Right forelimb (tissue), 1 donor: ENCODE results near the gene TBXAS1.

Experiments used
- DNase-seq: peaks from one replicate; pipeline ENCODE4 v3.0.0-alpha.2; 2018

TBXAS1 gene

DNA sequence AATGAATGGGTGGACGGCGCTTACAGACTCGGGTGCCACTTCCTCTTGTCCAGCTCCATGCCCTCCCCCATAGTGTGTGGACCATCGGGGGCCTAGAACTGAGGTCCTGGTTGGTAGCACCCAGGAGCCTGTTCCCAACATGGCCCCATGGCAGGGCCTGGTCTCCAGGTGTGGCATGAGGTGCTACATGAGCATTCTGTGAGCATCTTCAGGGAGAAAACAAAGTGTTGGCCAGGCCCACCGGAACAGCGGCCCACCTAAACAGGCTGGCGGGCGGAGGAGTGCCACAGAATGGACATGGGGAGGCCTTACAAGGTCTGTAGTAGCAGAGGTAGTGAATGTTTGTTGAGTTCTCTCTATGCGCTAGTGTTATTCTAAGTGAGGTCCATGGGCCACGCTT lies 156.7 kb downstream of the TBXAS1 start:
- no peak for DNase-seq

DNA sequence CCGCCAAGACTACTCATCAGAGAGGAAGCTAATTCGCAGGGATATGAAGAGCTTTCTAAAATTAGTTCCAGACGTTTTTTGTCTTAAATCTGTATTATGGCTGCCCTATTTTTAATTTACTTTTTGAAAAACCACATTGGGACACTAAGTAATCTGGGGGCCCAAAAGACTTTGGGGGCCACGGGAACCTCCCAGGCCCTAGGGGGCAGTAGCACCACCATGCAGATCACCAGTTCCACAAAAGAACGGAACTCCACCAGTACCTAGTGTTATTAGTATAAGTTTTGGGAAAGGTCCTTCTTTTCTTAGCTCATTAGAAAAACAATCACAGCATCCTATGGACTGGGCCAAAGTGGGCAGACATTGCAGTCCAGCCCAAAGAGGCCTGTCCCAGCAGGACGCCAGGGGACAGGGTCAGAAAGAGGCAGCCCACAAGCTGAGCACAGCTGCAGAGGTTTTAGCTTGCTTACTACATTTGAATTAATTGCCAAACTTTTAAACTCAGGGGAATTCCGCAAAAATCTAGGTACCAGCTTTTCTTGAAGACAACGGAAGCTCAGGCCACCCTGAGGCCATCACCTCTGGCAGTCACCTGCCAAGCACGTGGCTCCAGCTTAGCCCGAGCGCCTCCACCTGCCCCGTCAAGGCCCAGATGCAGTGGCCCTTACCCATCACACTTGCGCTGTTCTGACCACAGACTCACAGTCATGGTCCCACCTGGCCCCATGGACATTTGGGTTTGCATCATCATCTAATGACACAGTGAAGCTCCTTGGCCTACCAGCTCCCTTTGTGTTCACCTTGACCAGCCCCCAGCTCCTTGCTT lies 158.8 kb downstream of the TBXAS1 start:
- DNase-seq: no peak

DNA sequence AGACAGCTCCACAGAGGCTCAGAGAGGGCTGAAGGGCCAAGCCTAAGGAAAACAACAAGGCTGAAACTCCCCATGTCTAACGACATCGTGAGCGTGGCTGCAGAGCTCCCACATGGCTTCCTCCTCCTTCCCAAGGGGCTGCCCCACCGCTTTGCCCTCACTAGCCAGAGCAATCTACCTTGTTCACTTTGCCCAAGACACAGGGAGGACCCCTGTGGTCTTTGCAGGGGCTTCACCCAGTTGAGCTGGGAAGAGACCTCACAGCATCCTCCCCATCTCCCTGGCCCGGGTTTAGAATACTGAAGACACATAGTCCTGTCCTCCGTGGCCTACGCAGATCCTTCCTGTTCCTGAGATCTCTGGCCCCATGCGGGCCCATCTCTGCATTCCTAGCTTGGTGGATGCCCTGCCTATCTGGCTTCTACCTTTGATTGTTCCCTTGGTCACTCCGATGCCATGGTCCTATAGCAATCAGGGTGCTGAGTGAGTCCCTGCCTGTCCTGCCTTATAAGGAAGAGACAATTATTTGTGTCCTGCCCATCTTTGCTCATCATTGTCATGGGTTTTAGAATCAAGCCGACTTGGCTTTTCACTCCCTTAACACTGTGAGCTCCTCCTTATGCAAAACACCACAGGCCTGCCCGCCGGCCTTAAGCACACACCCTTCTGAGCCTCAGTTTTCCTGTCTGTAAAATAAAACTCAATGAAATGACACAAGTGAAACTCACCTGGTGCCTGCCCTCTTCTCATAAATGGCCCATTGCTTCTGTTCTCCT lies 160.5 kb downstream of the TBXAS1 start:
- DNase-seq: no peak

DNA sequence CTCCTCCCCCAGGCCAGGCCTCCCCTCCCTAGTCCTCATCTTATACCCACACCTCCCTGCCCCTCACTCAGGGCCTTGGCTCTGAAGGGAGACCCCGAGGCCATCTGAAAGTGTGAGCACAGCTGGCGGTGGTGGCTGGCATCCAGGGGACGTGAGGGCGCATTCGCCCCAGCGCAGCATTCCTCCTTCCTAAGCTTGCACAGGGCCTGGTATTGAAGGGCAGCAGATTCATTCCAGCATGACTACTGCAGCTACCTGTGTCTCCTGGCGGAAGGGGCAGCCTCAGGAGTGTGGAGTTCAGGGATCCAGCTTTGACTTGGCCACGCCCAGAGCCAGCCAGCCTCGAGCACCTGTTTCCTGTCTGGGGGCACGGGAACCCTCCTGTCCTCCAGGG lies 161.1 kb downstream of the TBXAS1 start:
- DNase-seq: no peak

DNA sequence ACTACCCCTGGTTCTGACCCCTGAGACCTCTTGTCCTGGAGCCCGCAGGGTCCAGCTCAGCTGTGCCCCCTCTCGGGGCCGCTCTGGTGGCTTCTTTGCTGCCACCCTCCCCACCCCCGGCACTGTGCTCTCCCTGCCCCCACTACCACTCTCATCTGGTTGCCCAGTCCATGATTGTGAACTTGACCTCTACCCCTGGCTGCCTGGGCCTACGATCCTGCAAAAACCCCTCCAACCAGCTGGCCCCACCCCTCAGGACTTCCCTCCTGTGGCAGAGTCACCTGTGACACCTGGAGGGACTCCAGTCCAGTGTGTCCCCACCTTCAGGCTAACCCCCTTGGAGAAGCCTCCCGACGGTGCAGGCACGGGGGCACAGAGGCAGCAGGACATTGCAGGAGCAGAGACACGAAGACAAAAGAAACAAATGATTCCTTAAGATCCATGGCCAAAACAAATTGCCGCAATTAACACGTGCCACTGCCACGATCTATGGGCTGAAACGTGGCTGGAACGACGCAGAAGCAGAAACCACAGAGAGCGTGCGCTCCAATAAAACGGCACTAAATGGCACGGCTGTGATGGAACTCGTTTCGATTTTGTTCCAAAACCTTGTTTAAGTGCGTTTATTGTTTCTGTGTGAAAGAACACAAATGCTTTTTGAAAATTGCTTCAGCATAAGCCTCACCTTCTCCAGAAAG lies 161.7 kb downstream of the TBXAS1 start:
- DNase-seq: no peak

DNA sequence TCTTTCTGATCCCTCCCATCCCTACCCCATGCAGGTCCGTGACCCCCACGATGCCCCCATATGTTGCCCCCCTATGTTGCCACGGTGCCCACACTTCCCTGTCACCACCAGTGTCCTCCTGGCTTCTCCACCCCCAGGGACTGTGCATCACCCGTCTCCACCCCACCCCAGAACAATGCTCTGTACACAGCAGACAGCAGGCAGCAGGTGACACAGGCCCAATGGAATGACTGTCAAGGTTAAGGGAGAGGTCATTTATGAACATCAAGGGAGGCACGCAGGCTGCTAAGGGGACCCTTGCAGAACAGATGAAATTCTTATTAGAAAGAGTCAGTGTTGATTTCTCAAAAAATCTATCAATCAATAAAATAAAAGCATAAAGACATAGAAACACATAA lies 162.2 kb downstream of the TBXAS1 start:
- no peak for DNase-seq

DNA sequence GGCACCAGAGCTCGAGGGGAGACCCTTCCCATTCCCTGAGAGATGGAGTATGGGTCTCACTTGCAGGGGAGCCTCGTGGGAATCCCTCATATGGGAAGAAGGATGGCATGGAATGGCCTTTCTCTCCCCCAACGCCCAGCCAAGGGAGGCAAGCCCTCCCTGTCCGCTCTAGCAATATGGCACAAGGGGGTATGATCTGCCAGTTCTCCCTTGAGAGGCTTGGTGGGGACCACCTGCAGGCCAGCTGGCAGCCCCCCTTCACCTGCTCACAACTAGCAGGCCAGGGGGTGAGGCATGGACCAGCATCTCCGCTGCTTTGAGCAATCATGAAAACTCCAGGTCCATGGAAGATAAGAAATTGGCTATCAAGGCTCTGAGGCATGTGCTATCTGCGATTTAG lies 162.8 kb downstream of the TBXAS1 start:
- no peak for DNase-seq

DNA sequence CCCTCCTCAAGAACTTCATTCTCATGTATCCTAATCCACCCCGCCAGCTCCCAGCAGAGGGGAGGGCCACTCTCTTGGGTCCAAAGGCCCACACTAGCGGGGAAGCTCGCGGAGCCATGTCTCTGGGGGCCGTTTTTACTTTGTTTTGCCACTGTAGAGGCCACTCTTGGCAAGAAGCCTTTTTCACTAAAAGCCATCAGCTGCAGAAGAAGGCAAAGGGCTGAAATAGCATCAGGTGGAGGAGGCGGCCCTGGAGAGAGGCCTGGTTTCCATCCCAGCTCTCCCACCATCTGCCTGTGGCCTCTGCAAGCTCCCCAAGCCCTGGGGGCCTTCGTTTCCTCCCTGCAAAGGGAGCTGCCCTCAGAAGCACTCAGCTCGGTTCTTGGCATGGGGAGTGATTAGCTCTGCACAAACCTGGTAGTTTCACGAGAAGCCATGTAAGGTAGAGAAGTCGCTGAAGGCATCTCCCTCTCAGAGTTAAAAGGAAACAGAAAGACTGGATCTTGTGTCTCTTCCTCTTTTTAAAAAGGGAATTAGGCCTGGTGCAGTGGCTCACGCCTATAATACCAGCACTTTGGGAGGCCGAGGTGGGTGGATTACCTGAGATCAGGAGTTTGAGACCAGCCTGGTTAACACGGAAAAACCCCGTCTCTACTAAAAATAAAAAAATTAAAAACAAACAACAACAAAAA lies 163.4 kb downstream of the TBXAS1 start:
- DNase-seq: no peak

DNA sequence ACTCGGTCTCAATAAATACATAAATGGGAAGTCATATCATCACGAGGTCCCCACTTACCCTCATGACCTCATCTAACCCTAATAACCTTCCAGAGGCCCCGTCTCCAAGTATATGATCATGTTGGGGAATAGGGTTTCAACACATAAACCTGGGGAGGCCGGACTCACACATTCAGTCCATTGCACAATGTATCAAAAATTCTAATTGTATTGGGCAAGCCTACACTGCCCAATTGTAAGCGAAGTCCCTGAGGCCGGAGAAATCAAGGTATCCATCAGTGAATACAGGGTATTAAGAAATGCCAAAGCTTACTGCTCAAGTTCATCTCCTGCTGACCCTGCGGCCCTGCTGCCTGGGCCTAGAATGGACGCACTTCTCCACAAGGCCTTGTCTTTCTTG lies 164.1 kb downstream of the TBXAS1 start:
- no peak for DNase-seq

DNA sequence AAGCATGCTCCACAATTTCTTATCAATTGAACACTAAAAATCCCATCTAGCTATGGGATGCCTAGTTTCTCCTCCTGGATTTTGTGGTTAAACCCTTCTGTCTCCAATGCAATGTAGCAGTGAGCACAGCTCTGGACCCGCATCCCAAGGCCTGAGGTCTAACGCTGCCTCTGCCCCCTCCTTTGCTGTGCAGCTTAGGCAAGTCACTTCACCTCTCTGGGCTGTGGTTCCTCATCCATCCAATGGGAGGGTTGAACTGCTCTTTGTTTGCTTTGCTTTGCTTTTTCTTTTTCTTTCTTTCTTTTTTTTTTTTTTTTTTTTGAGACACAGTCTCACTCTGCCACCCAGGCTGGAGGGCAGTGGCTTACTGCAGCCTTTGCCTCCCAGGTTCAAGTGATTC lies 164.5 kb downstream of the TBXAS1 start:
- no peak for DNase-seq

DNA sequence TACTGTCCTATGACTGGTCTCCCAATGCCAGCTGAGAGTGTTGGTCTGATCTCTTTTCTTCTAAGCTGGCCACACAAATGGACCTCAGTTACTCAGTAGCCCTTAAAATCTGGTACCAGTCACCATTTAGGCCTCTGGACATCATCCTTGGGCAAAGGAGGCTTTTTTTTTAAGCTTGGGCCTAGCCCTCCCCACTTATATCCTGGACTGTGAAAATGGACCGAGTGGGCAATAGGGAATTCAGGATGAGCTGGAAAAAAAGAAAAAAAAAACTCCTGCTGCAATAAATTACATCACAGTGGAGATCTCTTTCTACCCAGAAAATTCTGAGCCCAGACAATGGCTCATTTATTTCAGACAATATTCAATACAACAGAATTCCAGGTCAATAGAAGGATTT lies 165.3 kb downstream of the TBXAS1 start:
- DNase-seq: no peak

DNA sequence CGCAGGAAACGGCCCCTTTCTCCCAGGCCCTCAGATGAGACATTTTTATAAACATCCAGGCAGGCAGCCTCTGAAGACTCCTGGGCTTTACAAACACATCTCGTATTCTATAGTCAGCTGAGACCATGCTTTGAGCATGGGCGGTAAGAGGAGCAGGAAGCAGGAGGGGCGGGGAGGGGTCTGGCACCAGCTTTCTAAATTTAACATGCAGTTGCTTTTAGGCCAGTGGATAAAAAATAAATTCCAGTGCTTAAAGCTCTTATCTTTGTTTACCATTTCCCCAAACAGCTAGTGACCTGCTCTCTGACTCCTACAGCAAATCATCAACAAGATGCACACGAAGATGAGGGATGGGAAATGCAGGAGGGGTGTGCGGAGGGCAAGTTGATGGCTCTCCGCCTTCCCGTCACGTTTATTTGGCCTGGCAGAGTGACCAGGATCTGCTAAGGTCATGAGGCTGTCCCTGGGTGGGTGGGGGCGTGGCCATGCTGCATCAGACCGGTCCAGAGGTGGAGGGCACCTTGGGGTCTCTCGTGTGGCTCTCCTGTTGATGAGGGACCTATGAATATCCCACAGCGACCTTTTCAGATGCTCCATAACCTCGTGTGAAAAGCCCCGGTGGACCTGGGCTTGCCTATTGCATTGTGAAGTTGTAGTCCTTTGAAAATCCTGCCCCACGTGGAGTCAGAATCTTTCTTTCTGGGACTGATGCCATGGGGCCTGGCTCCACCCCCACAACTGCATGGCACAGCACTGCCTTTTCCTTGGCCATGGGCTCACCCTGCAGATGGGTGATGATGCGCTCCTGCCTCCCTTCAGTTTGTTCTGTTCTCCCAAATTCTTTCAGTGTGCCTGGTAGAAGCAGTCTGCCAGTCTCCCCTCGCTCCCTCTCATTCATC lies 166.2 kb downstream of the TBXAS1 start:
- DNase-seq: no peak

DNA sequence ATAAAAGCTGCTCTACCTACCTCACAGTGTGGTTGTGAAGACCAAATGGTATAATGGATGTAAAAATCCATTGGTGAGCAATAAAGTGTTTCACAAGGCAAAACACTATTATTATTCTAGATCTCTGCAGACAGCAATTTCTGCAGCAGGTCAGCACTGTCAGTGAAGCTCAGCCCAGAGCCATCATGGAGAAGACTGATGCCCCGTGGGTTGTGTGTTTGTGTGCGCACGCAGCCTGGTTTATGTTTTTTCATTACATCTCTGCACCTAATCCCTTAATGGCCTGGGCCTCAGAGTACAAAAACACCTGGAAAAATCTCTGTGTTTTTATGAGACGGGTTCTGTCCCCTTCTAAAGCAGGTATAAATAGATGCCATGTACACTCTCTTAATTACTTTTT lies 169.5 kb downstream of the TBXAS1 start:
- DNase-seq: no peak

DNA sequence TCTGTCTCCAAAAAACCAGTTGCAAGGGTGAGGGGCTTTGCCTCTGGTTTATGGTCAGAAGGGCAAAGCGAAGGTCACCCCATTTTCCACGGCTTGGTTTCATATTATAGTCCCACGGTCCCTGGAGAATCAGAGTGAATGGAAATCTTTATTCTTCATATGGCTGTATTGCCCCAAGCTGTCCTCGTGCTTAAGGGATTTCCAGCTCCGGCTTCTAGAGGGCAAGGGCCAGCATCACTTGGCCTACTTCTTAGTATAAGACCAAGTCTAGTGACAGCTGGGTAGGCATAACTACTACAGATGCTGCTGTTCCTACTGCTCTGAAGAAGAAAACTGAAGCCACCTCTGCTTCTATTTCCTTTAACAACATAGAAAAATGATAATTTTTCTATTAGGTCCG lies 170.5 kb downstream of the TBXAS1 start:
- DNase-seq: no peak

DNA sequence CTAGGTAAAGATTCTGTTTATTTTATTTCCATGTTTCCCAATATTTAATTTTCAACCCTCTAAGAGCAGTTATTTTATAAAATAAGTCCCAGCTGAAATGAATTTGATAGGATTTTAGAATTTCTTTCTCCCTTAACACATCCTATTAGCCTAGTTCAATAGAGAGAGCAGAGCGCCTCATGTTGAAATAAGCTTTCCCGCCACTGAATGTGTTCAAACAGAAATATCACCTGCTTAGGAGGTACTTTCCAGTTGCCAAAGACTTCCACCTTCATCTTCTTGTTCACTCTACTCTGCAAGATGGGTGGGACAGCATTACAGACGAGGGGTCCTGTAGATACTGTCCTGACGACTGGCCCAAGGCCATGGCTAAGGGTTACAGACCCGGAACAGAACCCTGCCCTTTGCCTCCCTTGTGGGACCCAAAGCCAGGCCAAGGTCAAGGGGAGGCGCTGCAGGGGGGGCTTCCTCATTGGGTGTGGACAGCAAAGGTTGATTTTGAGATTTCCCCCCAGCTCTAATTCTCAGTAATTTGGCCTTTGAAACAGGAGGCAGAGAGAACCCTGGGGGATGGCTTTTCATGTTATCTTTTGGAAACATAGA lies 171.7 kb downstream of the TBXAS1 start:
- DNase-seq: no peak

DNA sequence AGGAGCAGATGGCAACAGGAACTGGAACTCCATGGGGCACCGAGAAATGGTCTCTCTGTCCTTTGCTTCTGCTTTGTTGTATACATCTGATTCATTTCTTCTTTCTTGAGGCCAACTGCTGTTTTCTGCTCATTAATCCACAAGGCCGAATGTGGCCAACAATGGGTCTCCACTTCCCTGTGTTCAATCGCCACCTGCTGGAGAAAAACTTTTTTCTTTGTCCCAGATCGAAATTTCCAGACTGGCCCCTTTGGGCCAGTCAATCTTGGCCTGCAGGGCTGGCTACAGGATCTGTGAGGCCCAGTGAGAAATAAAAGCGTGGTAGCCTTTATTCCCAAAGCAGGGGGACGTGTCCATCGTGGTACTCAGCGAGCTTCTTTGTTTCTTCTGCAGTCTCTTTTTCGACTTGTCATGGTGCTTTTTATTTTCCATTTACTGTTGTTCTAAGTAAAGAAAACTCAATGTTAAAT lies 174.9 kb downstream of the TBXAS1 start:
- DNase-seq: no peak

DNA sequence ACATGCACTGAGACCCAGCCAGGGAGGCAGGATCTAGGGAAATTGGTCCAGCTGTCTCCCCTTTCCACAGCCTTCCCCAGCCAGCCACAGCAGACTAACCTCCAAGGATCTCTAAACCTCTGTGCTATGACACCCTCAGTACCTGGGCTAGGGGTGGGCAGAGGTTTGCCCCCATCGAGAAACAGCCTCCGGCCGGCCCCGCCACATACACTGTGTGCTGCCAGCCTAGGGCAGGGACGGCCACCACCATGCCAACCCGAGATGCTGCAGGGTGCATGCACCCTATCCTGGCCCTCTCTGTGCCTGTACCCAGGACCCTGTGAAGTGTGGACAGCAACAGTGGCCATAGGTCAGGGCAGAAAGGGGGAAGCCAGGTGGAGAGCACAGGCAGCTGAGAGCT lies 175.6 kb downstream of the TBXAS1 start:
- DNase-seq: no peak

DNA sequence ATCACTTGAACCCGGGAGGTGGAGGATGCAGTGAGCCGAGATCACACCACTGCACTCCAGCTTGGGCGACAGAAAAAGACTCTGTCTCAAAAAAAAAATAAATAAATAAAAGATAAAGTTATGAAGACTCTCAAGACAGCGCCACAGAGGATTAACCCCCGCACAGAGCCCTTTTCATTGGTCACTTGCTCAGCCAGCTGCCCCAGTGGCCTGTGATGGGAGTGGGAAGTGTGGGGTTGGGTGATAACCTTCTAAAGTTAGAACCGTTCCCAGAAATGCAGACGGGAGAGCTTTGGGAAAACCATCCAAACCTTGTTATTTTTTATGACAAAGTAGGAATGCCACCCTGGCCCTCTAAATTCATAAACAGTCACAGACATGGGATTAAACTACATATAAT lies 176.3 kb downstream of the TBXAS1 start:
- no peak for DNase-seq

DNA sequence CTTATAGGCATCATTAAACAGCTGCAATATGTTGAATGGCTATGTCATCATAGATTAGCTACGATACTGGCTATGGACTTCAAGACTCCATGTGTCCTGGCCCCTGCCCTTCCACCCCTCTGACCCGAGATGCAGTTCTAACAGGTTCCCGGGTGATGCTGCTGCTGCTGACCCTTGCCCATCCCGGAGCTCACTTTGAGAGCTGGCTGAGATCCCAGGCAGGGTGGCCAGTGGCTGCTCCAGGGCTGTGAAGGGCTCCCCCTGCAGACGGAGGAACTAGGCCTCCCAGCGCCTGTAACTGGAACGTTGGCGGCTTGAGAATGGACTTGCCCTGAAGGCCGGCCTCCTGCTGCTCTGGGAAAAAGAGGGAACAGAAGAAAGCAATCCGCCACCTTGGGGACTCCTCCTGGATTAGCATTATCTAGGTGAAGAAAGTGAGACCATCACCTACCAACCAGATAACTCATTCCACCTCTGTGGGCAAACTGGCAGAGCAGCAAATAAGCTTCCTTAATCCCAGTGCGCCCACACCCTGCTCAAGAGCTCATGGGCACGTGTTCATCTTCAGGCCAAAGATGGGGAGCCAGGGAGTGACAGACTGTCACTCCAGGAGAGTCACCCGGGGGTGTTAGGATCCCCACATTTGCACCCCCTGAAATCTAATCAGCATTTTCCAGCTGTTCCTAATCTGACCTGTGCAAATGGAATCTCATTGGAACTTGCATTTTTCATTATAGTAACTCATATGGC lies 176.9 kb downstream of the TBXAS1 start:
- DNase-seq: no peak

DNA sequence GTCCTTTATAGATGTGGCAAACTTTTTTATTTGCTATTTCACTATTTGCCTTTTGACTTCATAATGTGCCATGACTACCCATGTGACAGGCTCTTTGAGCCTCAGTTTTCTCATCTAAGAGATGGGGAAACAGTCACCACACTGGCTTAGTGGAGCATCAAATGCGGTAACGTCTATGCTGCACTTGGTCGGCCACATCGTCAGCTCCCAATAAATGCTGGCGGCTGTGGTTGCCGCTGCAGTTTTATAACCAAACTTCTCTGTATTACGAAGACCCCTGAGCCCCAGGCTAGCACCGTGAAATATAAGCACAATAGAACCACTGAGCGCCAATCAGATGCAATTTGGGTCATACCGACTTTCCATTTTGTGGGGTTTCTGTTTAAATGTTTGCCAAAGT lies 177.5 kb downstream of the TBXAS1 start:
- no peak for DNase-seq
